Neural progenitor cell (in vitro differentiated cells): ENCODE data around the gene WASHC4. TPM values are rescaled to one million over a fixed set of nuclear protein-coding genes. Genes with fewer than 3 reads are reported as not detected.
A peak's percentile ranks its signal among the peaks of the same experiment; 100 is the strongest.

Experiments
- DNase-seq: peaks from one replicate; pipeline ENCODE4 v3.0.0-alpha.2; 2016; ENCODE audit warnings: low spot score
- H2AFZ ChIP-seq: fragments of 200-600 bp; sonication (generic); replicated peaks from 2 replicates; pipeline ENCODE4 v1.6.1; 2016; ENCODE audit warnings: antibody characterized with exemption
- H3F3A ChIP-seq: fragments of 200-600 bp; sonication (generic); 2 replicates; pipeline ENCODE4 v1.6.1; 2016; ENCODE audit warnings: antibody characterized with exemption, low read depth
- H3K27ac ChIP-seq: fragments of 200-600 bp; sonication (generic); 2 replicates; pipeline ENCODE4 v1.5.1; 2016; ENCODE audit warnings: mild to moderate bottlenecking
- H3K27me3 ChIP-seq: fragments of 200-600 bp; sonication (generic); 2 replicates; pipeline ENCODE4 v1.6.1; 2016; ENCODE audit warnings: mild to moderate bottlenecking, moderate library complexity
- H3K36me3 ChIP-seq: fragments of 200-600 bp; sonication (generic); 2 replicates; pipeline ENCODE4 v1.5.1; 2016
- H3K4me1 ChIP-seq: fragments of 200-600 bp; sonication (generic); 2 replicates; pipeline ENCODE4 v1.6.1; 2016; ENCODE audit warnings: mixed run types
- H3K4me2 ChIP-seq: fragments of 200-600 bp; sonication (generic); 2 replicates; pipeline ENCODE4 v1.6.1; 2016
- H3K4me3 ChIP-seq: fragments of 200-600 bp; sonication (generic); 2 replicates; pipeline ENCODE4 v1.5.1; 2016
- H3K79me2 ChIP-seq: fragments of 200-600 bp; sonication (generic); 2 replicates; pipeline ENCODE4 v1.6.1; 2016; ENCODE audit warnings: low read depth
- H3K9ac ChIP-seq: fragments of 200-600 bp; sonication (generic); 2 replicates; pipeline ENCODE4 v1.6.1; 2016
- H3K9me3 ChIP-seq: fragments of 200-600 bp; sonication (generic); 2 replicates; pipeline ENCODE4 v1.5.1; 2016; ENCODE audit warnings: low read depth
- H4K20me1 ChIP-seq: fragments of 200-600 bp; sonication (generic); 2 replicates; pipeline ENCODE4 v1.6.1; 2016; ENCODE audit warnings: low read depth
- H3K27ac Mint-ChIP-seq: 3 replicates; pipeline ENCODE4 v1.8.0; 2021; ENCODE audit warnings: mixed read lengths
- H3K27me3 Mint-ChIP-seq: 2 replicates; pipeline ENCODE4 v1.8.0; 2022; ENCODE audit warnings: low read depth, mild to moderate bottlenecking, inconsistent platforms, moderate library complexity, mixed read lengths; ENCODE audit not compliant: insufficient read depth
- H3K36me3 Mint-ChIP-seq: 3 replicates; pipeline ENCODE4 v1.8.0; 2021; ENCODE audit warnings: mixed read lengths
- H3K4me1 Mint-ChIP-seq: 3 replicates; pipeline ENCODE4 v1.8.0; 2021; ENCODE audit warnings: mixed read lengths
- H3K4me3 Mint-ChIP-seq: 3 replicates; pipeline ENCODE4 v1.8.0; 2021; ENCODE audit warnings: mild to moderate bottlenecking, moderate library complexity, mixed read lengths
- H3K9me3 Mint-ChIP-seq: 3 replicates; pipeline ENCODE4 v1.8.0; 2020; ENCODE audit warnings: mixed read lengths
- EZH2 ChIP-seq: fragments of 200-600 bp; sonication (generic); IDR thresholded peaks from 2 replicates; pipeline ENCODE4 v1.6.1; 2017; ENCODE audit warnings: antibody characterized with exemption, mild to moderate bottlenecking, moderate library complexity
- EZH2phosphoT487 ChIP-seq: fragments of 200-600 bp; sonication (generic); IDR thresholded peaks from 2 replicates; pipeline ENCODE4 v1.6.1; 2017; ENCODE audit warnings: antibody characterized with exemption
- total RNA-seq: library from RNA; depleted of rRNA; stranded (reverse); fragments of >200 nt; gene quantifications from 2 replicates; pipeline ENCODE4 v1.2.3, GENCODE V29; 2015; ENCODE audit warnings: low replicate concordance
- TF ChIP-seq, protein P1 (sequence below): fragments of 200-600 bp; sonication (generic); IDR thresholded peaks from 2 replicates; pipeline ENCODE4 v1.5.1; 2017; ENCODE audit warnings: antibody characterized with exemption, mild to moderate bottlenecking

WASHC4 gene, protein sequence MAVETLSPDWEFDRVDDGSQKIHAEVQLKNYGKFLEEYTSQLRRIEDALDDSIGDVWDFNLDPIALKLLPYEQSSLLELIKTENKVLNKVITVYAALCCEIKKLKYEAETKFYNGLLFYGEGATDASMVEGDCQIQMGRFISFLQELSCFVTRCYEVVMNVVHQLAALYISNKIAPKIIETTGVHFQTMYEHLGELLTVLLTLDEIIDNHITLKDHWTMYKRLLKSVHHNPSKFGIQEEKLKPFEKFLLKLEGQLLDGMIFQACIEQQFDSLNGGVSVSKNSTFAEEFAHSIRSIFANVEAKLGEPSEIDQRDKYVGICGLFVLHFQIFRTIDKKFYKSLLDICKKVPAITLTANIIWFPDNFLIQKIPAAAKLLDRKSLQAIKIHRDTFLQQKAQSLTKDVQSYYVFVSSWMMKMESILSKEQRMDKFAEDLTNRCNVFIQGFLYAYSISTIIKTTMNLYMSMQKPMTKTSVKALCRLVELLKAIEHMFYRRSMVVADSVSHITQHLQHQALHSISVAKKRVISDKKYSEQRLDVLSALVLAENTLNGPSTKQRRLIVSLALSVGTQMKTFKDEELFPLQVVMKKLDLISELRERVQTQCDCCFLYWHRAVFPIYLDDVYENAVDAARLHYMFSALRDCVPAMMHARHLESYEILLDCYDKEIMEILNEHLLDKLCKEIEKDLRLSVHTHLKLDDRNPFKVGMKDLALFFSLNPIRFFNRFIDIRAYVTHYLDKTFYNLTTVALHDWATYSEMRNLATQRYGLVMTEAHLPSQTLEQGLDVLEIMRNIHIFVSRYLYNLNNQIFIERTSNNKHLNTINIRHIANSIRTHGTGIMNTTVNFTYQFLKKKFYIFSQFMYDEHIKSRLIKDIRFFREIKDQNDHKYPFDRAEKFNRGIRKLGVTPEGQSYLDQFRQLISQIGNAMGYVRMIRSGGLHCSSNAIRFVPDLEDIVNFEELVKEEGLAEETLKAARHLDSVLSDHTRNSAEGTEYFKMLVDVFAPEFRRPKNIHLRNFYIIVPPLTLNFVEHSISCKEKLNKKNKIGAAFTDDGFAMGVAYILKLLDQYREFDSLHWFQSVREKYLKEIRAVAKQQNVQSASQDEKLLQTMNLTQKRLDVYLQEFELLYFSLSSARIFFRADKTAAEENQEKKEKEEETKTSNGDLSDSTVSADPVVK
- total RNA-seq = 53.9 and 81.1 TPM in 2 replicates

DNA sequence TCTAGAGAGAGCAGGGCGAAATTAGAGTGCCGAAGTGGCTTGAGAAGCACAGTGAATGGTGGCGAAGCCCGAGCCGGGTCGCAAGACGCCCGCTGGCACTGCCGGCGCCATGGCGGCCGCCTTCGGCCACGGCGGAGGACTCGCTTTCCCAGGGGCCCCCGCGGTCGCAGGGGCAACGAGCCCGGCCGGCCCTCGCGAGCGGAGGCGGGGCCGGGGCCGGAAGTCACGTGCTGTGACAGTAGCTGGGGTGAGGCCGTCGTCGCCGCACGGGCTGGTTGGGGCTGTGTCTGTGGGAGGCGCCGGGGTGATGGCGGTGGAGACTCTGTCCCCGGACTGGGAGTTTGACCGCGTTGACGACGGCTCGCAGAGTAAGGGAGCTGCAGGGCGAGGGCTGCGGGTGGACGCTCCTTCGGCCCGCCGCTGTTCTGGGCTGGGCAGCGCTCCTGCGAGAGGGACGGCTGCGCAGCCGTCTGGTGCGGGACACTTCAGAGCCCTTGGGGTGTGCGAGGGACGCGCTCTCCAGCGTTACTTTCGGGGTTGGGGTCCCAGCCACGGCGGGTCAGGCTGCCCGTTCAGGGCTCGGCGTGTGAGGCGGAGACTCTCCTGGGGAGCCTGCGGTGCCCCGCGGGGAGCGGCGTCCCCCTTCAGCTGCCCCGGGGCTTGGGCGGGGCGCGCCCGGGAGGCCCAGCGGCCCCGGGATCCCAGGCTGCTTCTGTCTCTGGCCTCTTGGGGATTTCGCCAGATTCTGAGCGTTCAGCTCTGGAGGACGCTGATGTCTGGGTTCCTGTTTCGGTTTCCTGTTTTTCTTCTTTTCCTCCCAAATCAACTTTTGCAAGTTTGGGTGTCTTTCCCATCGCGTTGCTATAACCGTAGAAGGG lies at the start of gene WASHC4:
Gene WASHC4, plus strand, starts transcription at position 238 of the 878 bp plus-strand sequence. Its CDS starts 70 bp downstream, at position 308.
- Mint-ChIP-seq H3K36me3 (peaks cover 8% of the 10 kb centered on the region), H3K4me3 (peak within 1 kb of the TSS; percentile 95), H3K27me3 (peaks cover 7% of the 10 kb centered on the region), H3K9me3 (peaks cover 4% of the 10 kb centered on the region), H3K4me1 (peaks cover 26% of the 10 kb centered on the region), H3K27ac (peak within 1 kb of the TSS; percentile 86)
- DNase-seq = peak; percentile 97
- H3K4me3 ChIP-seq = peak within 1 kb of the TSS; percentile 55
- peaks cover 7% of the 10 kb centered on the region for H3K4me1 ChIP-seq
- no peaks in the 10 kb centered on the region for H3K9me3 ChIP-seq
- H3K27me3 ChIP-seq = peaks cover 13% of the 10 kb centered on the region
- peaks cover 47% of the 10 kb centered on the region for H3K79me2 ChIP-seq
- peak within 1 kb of the TSS; percentile 94 for H2AFZ ChIP-seq
- TF ChIP-seq, protein P1, sequence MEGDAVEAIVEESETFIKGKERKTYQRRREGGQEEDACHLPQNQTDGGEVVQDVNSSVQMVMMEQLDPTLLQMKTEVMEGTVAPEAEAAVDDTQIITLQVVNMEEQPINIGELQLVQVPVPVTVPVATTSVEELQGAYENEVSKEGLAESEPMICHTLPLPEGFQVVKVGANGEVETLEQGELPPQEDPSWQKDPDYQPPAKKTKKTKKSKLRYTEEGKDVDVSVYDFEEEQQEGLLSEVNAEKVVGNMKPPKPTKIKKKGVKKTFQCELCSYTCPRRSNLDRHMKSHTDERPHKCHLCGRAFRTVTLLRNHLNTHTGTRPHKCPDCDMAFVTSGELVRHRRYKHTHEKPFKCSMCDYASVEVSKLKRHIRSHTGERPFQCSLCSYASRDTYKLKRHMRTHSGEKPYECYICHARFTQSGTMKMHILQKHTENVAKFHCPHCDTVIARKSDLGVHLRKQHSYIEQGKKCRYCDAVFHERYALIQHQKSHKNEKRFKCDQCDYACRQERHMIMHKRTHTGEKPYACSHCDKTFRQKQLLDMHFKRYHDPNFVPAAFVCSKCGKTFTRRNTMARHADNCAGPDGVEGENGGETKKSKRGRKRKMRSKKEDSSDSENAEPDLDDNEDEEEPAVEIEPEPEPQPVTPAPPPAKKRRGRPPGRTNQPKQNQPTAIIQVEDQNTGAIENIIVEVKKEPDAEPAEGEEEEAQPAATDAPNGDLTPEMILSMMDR = no peak
- TF ChIP-seq EZH2phosphoT487 = no peak
- no peak for TF ChIP-seq EZH2
- H3K27ac ChIP-seq = peak within 1 kb of the TSS; percentile 68
- H3K36me3 ChIP-seq = no peaks in the 10 kb centered on the region
- H4K20me1 ChIP-seq = peaks cover 14% of the 10 kb centered on the region
- peaks cover 7% of the 10 kb centered on the region for H3F3A ChIP-seq
- H3K9ac ChIP-seq = peak within 1 kb of the TSS; percentile 34
- H3K4me2 ChIP-seq = peak within 1 kb of the TSS; percentile 84

DNA sequence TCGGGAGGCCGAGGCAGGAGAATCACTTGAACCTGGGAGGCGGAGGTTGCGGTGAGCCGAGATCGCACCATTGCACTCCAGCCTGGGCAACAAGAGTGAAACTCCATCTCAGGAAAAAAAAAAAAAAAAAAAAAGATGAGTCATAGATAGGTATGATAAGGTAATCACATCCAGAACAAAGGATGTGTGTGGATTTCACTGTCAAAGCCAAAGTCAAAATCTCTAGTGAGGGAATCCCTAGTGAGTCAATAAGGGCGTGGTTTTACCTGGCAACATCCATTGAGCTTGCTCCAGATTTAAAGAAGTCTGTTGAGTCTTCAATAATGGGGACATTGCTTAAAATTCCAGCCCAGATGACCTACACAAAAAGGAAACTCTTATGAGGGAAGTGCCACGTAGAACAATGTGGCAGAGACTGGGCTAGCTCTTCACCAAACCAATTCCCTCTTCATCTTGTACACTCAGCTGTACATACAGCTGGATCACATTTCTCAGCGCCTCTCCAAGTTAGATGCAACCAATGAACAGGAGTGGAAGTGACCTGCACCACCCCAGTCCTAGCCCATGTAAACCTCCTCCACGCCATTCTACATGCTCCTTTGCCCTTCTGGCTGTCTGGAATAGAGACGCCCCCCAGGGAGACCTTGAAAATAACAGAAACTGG lies 46.7 kb upstream of the WASHC4 start:
- no peaks in the 10 kb centered on the region for H3K36me3 Mint-ChIP-seq
- Histone ChIP-seq H3K79me2 (no peaks in the 10 kb centered on the region), H4K20me1 (no peaks in the 10 kb centered on the region), H3F3A (no peaks in the 10 kb centered on the region), H3K4me2 (no peak overlapping the region), H3K36me3 (no peaks in the 10 kb centered on the region), H3K4me1 (no peaks in the 10 kb centered on the region), H2AFZ (no peak overlapping the region), H3K27ac (no peak overlapping the region), H3K9ac (no peak overlapping the region), H3K4me3 (no peak overlapping the region), H3K27me3 (no peaks in the 10 kb centered on the region), H3K9me3 (no peaks in the 10 kb centered on the region)
- H3K4me1 Mint-ChIP-seq = no peaks in the 10 kb centered on the region
- no peak overlapping the region for H3K27ac Mint-ChIP-seq
- H3K9me3 Mint-ChIP-seq = peaks cover 2% of the 10 kb centered on the region
- DNase-seq = no peak
- H3K4me3 Mint-ChIP-seq = no peak overlapping the region
- no peaks in the 10 kb centered on the region for H3K27me3 Mint-ChIP-seq
- TF ChIP-seq EZH2phosphoT487 (no peak), EZH2 (no peak)
- TF ChIP-seq, protein P1 = no peak
